ENCODE data around the gene ADAMTS13.

- peak; percentile 33 to 37 for TF ChIP-seq POLR2A (IDR thresholded peaks at IDR 0.05)
- TF ChIP-seq, protein P1, sequence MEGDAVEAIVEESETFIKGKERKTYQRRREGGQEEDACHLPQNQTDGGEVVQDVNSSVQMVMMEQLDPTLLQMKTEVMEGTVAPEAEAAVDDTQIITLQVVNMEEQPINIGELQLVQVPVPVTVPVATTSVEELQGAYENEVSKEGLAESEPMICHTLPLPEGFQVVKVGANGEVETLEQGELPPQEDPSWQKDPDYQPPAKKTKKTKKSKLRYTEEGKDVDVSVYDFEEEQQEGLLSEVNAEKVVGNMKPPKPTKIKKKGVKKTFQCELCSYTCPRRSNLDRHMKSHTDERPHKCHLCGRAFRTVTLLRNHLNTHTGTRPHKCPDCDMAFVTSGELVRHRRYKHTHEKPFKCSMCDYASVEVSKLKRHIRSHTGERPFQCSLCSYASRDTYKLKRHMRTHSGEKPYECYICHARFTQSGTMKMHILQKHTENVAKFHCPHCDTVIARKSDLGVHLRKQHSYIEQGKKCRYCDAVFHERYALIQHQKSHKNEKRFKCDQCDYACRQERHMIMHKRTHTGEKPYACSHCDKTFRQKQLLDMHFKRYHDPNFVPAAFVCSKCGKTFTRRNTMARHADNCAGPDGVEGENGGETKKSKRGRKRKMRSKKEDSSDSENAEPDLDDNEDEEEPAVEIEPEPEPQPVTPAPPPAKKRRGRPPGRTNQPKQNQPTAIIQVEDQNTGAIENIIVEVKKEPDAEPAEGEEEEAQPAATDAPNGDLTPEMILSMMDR (IDR thresholded peaks at IDR 0.05 in 4 of 5, conservative IDR thresholded peaks at IDR 0.05 in 1 of 5), result no peak
These were observed 56.9 kb downstream of the ADAMTS13 start, which contains the start of gene SLC2A6 for GRCh38 chr9:133478851-133479711.
